Activated naive CD4-positive, alpha-beta T cell treated with anti-CD3 and anti-CD28 coated beads, Interleukin-2, amount 50 U/mL, for 16 hours (primary cell): ENCODE data around the gene ZNF385B.

Experiments used
- DNase-seq: peaks from one replicate; pipeline ENCODE4 v3.0.0-alpha.2; 2020

Gene ZNF385B

GRCh38 chr2:179741317-179741716 is 120.1 kb downstream of the ZNF385B start:
- DNase-seq = no peak

- no peak for DNase-seq
These were observed 131.4 kb downstream of the ZNF385B start for GRCh38 chr2:179729966-179730365.

- no peak for DNase-seq
These were observed 134.8 kb downstream of the ZNF385B start for GRCh38 chr2:179726461-179727180.

GRCh38 chr2:179724403-179724802 is 137.0 kb downstream of the ZNF385B start:
- no peak for DNase-seq

- DNase-seq = no peak
These were observed 141.1 kb downstream of the ZNF385B start for GRCh38 chr2:179720173-179720772.

- no peak for DNase-seq
These were observed 145.5 kb downstream of the ZNF385B start for GRCh38 chr2:179715871-179716270.

- no peak for DNase-seq
These were observed 146.2 kb downstream of the ZNF385B start for GRCh38 chr2:179715196-179715595.

- no peak for DNase-seq
These were observed 148.6 kb downstream of the ZNF385B start for GRCh38 chr2:179712825-179713224.

GRCh38 chr2:179711375-179711774 is 150.0 kb downstream of the ZNF385B start:
- DNase-seq = no peak

- DNase-seq = no peak
These were observed 157.7 kb downstream of the ZNF385B start for GRCh38 chr2:179703702-179704101.

GRCh38 chr2:179702912-179703311 is 158.5 kb downstream of the ZNF385B start:
- no peak for DNase-seq

GRCh38 chr2:179701524-179702110 is 159.8 kb downstream of the ZNF385B start:
- DNase-seq = no peak

- DNase-seq = no peak
These were observed 165.9 kb downstream of the ZNF385B start for GRCh38 chr2:179695486-179695885.

GRCh38 chr2:179694963-179695362 is 166.4 kb downstream of the ZNF385B start:
- no peak for DNase-seq

GRCh38 chr2:179692610-179693009 is 168.8 kb downstream of the ZNF385B start:
- no peak for DNase-seq

GRCh38 chr2:179692043-179692442 is 169.4 kb downstream of the ZNF385B start:
- no peak for DNase-seq

- DNase-seq = no peak
These were observed 170.2 kb downstream of the ZNF385B start for GRCh38 chr2:179691235-179691634.

GRCh38 chr2:179686718-179687342 is 174.6 kb downstream of the ZNF385B start:
- no peak for DNase-seq

GRCh38 chr2:179686069-179686468 is 175.3 kb downstream of the ZNF385B start:
- DNase-seq = no peak

- no peak for DNase-seq
These were observed 176.3 kb downstream of the ZNF385B start for GRCh38 chr2:179685146-179685545.

GRCh38 chr2:179682756-179683155 is 178.7 kb downstream of the ZNF385B start:
- no peak for DNase-seq

GRCh38 chr2:179677746-179678505 is 183.5 kb downstream of the ZNF385B start:
- DNase-seq = no peak

- no peak for DNase-seq
These were observed 184.2 kb downstream of the ZNF385B start for GRCh38 chr2:179677077-179677688.
